DOHH2 (cell line): ENCODE results near the gene C2.
"Not testable (repeated sequence)": the region's sequence is repeated elsewhere in the genome, so short reads cannot be mapped to it uniquely, and the experiment has no call there.

Experiments
- H3F3A ChIP-seq: fragments of 200-600 bp; sonication (generic), shearing (Covaris generic); 2 replicates; pipeline ENCODE4 v1.6.0; 2016; ENCODE audit warnings: antibody characterized with exemption, mild to moderate bottlenecking; ENCODE audit not compliant: control insufficient read depth, insufficient read depth
- H3K27ac ChIP-seq: fragments of 200-600 bp; sonication (generic); 2 replicates; pipeline ENCODE4 v1.5.1; 2014; ENCODE audit warnings: low read depth, mild to moderate bottlenecking, low read length, moderate library complexity
- H3K27me3 ChIP-seq: fragments of 200-600 bp; sonication (generic); 2 replicates; pipeline ENCODE4 v1.6.1; 2014; ENCODE audit warnings: mild to moderate bottlenecking, low read length, mixed read lengths; ENCODE audit not compliant: control insufficient read depth
- H3K36me3 ChIP-seq: fragments of 200-600 bp; sonication (generic); 2 replicates; pipeline ENCODE4 v1.6.1; 2014; ENCODE audit warnings: mild to moderate bottlenecking, low read length, moderate library complexity, mixed read lengths; ENCODE audit not compliant: control insufficient read depth
- H3K4me1 ChIP-seq: fragments of 200-600 bp; sonication (generic); 2 replicates; pipeline ENCODE4 v1.6.1; 2014; ENCODE audit warnings: mild to moderate bottlenecking, low read length, mixed read lengths; ENCODE audit not compliant: control insufficient read depth
- H3K4me2 ChIP-seq: fragments of 200-600 bp; sonication (generic); 2 replicates; pipeline ENCODE4 v1.6.0; 2014; ENCODE audit warnings: mild to moderate bottlenecking, low read length, moderate library complexity
- H3K4me3 ChIP-seq: fragments of 200-600 bp; sonication (generic); 2 replicates; pipeline ENCODE4 v1.5.1; 2014; ENCODE audit warnings: mild to moderate bottlenecking, low read length, mixed read lengths
- H3K79me2 ChIP-seq: fragments of 200-600 bp; sonication (generic); 2 replicates; pipeline ENCODE4 v1.6.1; 2014; ENCODE audit warnings: mild to moderate bottlenecking, low read length, mixed read lengths; ENCODE audit not compliant: control insufficient read depth
- H3K9me2 ChIP-seq: fragments of 200-600 bp; sonication (generic); replicated peaks from 2 replicates; pipeline ENCODE4 v1.6.1; 2014; ENCODE audit warnings: mild to moderate bottlenecking, low read length, mixed read lengths; ENCODE audit not compliant: control insufficient read depth
- H3K9me3 ChIP-seq: fragments of 200-600 bp; sonication (generic); 2 replicates; pipeline ENCODE4 v1.6.1; 2014; ENCODE audit warnings: antibody characterized with exemption, low read length, mixed read lengths; ENCODE audit not compliant: control insufficient read depth, insufficient read depth
- H4K20me1 ChIP-seq: fragments of 200-600 bp; sonication (generic); 2 replicates; pipeline ENCODE4 v1.6.0; 2014; ENCODE audit warnings: low read depth, mild to moderate bottlenecking, antibody characterized with exemption, low read length, moderate library complexity; ENCODE audit not compliant: control insufficient read depth, insufficient read depth
- CTCF ChIP-seq: fragments of 200-600 bp; sonication (generic); IDR thresholded peaks from one replicate; pipeline ENCODE4 v1.5.1; 2014; ENCODE audit warnings: antibody characterized with exemption, mild to moderate bottlenecking, low read depth, low read length; ENCODE audit not compliant: poor library complexity, severe bottlenecking
- EZH2phosphoT487 ChIP-seq: fragments of 200-600 bp; sonication (generic); IDR thresholded peaks from 2 replicates; pipeline ENCODE4 v1.6.1; 2017; ENCODE audit warnings: borderline replicate concordance, mild to moderate bottlenecking, antibody characterized with exemption, low read length, moderate library complexity, mixed read lengths

C2 gene

GRCh38 chr6:31928672-31928939, 1.1 kb downstream of the C2 start:
- no peaks in the 10 kb centered on the region for H3K4me1 ChIP-seq
- no peak overlapping the region for H3K27ac ChIP-seq
- no peaks in the 10 kb centered on the region for H3K36me3 ChIP-seq
- H4K20me1 ChIP-seq: no peaks in the 10 kb centered on the region
- no peak overlapping the region for H3K4me2 ChIP-seq
- no peaks in the 10 kb centered on the region for H3K79me2 ChIP-seq
- H3K27me3 ChIP-seq: peaks cover 2% of the 10 kb centered on the region; the same call in 1 of the 2 replicates
- no peaks in the 10 kb centered on the region for H3K9me2 ChIP-seq
- H3F3A ChIP-seq: no peaks in the 10 kb centered on the region
- no peaks in the 10 kb centered on the region for H3K9me3 ChIP-seq
- no peak overlapping the region for H3K4me3 ChIP-seq
- TF ChIP-seq EZH2phosphoT487 (no peak), CTCF (no peak)

- Histone ChIP-seq H3K9me3 (no peaks in the 10 kb centered on the region), H3K4me3 (no peak overlapping the region), H3K4me1 (no peaks in the 10 kb centered on the region), H4K20me1 (no peaks in the 10 kb centered on the region), H3K79me2 (no peaks in the 10 kb centered on the region), H3K27me3 (peaks cover 2% of the 10 kb centered on the region; the same call in 1 of the 2 replicates), H3K36me3 (no peaks in the 10 kb centered on the region), H3F3A (no peaks in the 10 kb centered on the region), H3K27ac (no peak overlapping the region), H3K9me2 (no peaks in the 10 kb centered on the region), H3K4me2 (no peak overlapping the region)
- TF ChIP-seq EZH2phosphoT487 (no peak), CTCF (no peak)
These were observed 3.4 kb downstream of the C2 start for GRCh38 chr6:31930962-31931361.

GRCh38 chr6:31932137-31932536, 4.6 kb downstream of the C2 start:
- not testable (repeated sequence) for H3K36me3 ChIP-seq, H3K27ac ChIP-seq, H3K27me3 ChIP-seq, H3K4me1 ChIP-seq, H3K4me2 ChIP-seq, H4K20me1 ChIP-seq, H3K9me3 ChIP-seq, H3K4me3 ChIP-seq, H3K9me2 ChIP-seq, H3K79me2 ChIP-seq, H3F3A ChIP-seq

GRCh38 chr6:31933537-31933936, 6.0 kb downstream of the C2 start:
- Histone ChIP-seq H3F3A (no peaks in the 10 kb centered on the region), H3K9me3 (no peaks in the 10 kb centered on the region), H3K79me2 (no peaks in the 10 kb centered on the region), H3K27ac (no peak overlapping the region), H3K4me2 (no peak overlapping the region), H3K4me1 (no peaks in the 10 kb centered on the region), H3K4me3 (no peak overlapping the region), H3K27me3 (no peaks in the 10 kb centered on the region), H3K9me2 (no peaks in the 10 kb centered on the region), H4K20me1 (no peaks in the 10 kb centered on the region), H3K36me3 (no peaks in the 10 kb centered on the region)
- TF ChIP-seq EZH2phosphoT487: no peak
- TF ChIP-seq CTCF: no peak
